HG02970 (cell line): ENCODE results near the gene FGR.
A peak's percentile ranks its signal among the peaks of the same experiment; 100 is the strongest.
"Not testable (repeated sequence)": the region's sequence is repeated elsewhere in the genome, so short reads cannot be mapped to it uniquely, and the experiment has no call there.

Experiments
- ATAC-seq: cut with Tn5 transposase; IDR thresholded peaks from one replicate; pipeline ENCODE4 v1.9.1; 2021; ENCODE audit warnings: mild to moderate bottlenecking, moderate library complexity, moderate number of reproducible peaks; ENCODE audit not compliant: unreplicated experiment, low FRiP score

Gene FGR

DNA sequence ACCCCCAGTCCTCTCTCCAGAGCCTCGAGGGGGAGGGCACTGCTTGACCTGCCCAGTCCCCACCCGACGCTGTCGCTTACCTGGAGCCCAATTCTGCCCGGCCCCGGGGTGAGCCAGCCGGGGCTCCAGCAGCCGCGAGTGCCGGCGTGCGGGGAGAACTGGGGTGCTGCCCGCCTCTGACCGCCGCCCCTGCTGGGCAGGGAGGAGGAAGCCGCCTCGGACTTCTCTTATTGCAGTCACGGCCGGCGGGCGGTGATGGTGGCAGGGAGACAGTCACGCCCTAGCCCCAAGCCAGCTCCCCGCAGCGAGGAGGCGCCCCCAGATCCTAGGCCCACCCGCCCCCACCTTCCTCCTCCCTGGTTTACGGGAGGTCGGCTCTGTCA lies at the start of gene FGR:
FGR (minus strand) TSS at position 201 of the 383 bp plus-strand sequence. CDS start 11,269 bp downstream, outside the sequence.
- no peak for ATAC-seq

DNA sequence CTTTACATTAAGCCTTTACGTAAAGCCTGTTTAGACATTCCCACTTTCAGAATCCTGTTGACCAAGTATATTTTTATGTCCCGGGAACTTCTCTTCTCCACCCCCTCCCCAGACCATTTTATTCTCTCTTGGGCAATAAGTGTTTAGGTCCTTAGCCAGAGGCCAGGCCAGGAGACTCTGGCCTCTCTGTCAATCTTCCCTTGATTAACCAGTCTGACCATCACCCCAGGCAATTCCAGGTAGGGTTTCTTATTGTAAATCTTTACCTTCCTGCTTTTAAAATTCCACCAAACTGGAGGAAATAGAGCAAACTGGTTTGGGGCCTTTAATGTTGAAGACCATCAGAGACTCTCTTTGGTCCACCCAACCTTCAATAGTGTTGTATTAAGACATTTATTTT lies 49.2 kb upstream of the FGR start:
- no peak for ATAC-seq

DNA sequence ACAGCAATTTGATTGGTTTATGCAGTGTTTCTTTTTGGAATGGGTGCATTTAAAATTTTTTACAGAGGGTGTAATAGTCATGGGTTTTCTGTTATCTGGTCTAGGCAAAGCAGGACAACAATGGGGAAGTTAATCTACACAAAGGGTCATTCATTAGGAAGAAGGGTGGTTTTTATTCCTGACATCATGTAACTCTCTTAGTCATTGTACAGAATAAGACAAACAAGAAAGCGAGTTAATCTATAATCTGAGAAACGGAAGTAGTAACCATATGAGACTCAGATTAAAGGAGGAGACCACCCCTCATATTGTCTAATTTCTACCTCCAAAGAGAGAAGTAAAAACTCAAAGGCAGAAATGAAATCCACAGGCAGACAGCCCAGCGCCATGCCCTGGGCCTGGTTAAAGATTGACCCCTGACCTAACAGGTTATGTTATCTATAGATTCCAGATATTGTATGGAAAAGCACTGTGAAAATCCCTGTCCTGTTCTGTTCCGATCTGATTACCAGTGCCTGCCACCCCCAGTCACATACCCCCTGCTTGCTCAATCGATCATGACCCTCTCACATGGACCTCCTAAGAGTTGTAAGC lies 47.5 kb upstream of the FGR start:
- no peak for ATAC-seq

DNA sequence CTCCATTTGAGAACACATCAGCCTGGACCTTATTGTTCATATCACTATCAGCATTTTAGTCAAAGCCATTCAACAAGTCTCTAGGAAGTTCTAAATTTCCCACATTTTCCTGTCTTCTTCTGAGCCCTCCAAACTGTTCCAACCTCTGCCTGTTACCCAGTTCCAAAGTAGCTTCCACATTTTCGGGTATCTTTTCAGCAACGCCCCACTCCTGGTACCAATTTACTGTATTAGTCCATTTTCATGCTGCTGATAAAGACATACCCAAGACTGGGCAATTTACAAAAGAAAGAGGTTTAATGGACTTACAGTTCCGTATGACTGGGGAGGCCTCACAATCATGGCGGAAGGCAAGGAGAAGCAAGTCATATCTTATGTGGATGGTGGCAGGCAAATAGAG lies 46.6 kb upstream of the FGR start:
- not testable (repeated sequence) for ATAC-seq

DNA sequence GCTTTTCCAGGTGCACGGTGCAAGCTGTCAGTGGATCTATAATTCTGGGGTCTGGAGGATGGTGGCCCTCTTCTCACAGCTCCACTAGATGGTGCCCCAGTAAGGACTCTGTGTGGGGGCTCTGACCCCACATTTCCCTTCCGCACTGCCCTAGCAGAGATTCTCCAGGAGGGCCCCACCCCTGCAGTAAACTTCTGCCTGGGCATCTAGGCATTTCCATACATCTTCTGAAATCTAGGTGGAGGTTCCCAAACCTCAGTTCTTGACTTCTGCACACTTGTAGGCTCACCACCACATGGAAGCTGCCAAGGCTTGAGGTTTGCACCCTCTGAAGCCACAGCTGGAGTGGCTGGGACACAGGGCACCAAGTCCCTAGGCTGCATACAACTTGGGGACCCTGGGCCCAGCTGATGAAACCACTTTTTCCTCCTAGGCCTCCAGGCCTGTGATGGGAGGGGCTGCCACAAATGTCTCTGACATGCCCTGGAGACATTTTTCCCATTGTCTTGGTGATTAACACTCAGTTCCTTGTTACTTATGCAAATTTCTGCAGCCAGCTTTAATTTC lies 45.3 kb upstream of the FGR start:
- ATAC-seq = not testable (repeated sequence)

DNA sequence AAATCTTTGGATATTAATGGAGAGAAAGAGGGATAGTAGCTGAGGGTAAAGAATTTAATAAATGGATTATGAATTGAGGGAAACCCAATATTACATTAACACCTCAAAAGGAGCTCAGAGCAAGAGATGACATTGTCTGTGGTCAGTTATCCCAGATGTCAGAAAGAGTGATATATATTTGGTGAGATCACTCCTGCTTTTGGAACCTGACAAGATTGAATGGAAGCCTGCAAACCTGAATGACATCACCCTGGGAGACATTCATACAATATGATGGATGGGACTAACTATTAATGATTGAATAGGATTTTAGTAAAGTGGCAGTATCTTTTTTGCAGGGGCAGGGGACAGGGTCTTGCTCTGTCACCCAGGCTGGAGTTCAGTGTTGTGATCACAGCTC lies 43.8 kb upstream of the FGR start:
- no peak for ATAC-seq

DNA sequence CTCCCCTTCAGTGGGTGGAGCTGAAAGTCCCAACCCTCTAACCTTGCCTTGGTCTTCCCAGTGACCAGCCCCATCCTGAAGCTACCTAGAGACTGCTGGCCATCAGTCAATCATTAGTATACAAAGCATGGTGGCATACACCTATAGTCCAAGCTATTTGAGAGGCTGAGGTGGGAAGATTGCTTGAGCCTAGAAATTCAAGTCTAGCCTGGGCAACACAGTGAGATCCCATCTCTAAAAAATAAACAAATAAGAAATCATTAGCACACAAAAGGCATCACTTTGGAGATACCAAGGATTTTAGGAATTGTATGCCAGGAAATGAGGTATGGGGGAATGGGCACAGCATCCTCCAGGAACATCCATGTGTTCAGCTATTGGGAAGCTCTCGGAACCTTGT lies 41.4 kb upstream of the FGR start:
- no peak for ATAC-seq

DNA sequence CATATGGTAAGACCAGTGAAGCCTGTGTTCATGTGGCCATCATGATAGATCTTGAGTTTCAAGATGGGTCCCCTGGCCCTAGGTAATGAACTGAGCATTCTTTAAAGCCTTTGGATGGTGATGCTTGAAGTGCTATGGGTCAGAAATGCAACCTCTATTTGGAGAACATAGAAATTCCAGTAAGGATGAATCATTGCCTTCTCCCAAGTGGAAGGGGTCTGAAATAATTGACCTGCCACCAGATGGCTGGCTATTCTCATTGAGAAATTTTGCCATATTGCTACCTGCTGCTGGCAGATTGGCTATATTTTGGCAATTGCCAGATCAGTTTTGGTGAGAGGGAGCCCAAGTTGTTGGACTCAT lies 37.7 kb upstream of the FGR start:
- ATAC-seq = no peak

DNA sequence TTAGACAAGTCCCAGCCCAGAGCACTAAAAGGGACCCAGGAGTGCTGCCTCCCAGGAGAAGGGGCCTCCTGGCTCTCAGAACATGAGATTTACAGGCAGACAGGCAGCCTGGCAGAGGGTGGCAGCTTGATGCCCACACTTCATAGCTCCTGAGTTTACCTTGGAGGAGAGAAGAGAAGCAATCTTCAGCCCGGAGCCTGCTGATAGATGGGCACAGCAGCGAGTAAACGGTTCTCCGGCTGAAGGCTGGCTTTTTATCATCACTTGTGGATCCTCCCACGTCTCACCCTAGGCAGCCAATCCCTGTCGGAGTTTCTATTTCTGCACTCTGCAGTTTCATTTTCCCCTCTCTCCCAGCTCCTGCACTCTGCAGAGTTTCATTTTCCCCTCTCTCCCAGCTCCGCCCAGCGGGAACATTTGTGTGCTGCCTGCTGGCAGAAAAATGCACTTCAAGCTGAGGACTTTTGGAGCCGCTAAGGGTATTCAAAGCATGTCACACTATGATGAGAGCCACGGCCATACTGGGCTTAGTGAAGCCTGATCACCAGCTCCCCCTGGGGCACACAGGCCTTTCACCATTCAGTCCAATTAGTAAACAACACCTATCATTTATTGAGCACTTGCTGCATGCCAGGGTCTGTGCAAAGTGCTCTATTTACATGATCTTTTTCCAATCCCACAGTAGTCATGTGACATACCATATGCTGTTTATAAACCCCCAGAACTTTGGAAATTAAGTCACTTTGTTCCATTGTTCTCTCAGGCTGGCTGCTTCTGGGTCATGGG lies 37.2 kb upstream of the FGR start, which contains the start of gene IFI6:
IFI6 (minus strand) TSS at position 229 of the 786 bp plus-strand sequence. CDS start 2,878 bp downstream, outside the sequence.
- peak; percentile 63 for ATAC-seq

DNA sequence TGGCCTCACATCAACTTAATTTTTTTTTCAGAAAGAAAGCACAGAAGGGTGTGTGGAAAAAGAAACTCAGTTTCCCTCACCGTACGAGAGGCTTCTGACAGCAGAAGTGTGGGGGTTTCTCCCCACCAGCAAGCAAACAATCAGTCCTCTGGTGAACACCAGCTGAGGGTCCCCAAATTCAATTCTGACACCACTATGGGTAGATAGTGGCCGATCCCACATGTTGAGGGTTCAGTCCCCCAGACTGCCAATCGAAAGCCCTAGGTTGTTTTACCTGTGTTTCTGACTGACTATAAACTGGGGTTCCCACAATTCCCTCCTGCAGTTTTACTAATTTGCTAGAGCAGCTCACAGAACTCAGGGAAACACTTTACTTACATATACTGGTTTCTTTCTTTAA lies 34.9 kb upstream of the FGR start:
- ATAC-seq = no peak

DNA sequence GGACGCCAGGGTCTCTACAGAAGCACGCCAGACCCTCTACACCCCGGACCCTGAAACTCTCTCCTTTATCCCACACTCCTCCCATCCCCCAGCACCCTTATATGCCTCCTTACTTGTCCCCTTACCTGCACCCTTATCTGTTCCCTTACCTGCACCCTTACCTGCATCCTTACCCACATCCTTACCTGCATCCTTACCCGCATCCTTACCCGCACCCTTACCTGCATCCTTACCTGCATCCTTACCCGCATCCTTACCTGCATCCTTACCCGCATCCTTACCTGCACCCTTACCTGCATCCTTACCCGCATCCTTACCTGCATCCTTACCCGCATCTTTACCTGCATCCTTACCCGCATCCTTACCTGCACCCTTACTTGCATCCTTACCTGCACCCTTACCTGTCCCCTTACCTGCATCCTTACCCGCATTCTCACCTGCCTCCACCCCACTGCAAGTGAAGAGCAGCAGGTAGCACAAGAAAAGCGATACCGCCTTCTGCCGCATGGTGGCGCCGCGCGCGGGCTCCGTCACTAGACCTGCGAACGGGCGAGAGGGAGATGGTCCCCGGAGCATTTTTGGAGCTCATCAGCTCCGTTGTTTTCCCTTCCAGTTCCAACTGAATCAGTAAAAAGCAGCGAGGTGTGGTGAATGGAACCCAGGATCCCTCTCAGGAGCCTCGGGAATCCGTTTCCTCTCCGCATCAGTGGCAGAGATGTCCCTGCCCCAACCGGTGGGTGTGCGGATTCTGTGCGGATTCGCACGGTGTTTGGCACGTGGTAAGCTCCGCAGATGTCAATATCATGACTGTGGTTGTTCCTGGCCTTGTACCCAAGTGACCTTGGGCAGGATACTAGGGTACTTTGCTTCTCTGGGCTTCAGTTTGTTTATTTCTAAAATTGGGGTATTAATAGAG lies 34.1 kb upstream of the FGR start:
- ATAC-seq = no peak

DNA sequence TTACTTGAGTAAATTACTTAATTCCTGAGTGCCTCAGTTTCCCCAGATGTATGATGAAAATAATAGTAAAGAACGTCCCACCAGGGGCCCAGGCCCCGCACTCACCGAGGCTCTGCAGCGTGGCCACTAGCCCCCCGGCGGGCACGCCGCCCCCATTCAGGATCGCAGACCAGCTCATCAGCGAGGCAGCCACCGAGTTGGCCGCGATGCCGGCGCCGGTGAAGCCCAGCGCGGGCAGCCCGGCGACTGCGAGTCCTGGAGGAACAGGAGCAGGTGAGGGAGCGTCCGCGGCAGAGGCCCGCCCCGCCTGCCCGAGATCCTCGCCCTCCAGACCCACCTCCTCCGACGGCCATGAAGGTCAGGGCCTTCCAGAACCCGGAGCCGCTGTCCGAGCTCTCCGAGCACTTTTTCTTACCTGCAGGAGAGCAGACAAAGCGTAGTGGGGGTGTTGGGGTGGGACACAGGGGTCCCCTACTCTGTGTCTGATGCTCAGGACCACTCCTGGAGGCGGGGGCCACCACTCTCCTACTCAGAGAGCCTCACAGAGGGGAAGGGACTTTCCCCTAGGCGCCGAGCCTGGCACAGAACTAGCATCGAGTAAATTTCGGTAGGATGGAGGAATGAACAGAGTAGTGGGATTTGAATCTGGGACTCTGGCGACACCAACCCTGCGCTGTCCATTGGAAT lies 33.3 kb upstream of the FGR start:
- ATAC-seq = no peak

DNA sequence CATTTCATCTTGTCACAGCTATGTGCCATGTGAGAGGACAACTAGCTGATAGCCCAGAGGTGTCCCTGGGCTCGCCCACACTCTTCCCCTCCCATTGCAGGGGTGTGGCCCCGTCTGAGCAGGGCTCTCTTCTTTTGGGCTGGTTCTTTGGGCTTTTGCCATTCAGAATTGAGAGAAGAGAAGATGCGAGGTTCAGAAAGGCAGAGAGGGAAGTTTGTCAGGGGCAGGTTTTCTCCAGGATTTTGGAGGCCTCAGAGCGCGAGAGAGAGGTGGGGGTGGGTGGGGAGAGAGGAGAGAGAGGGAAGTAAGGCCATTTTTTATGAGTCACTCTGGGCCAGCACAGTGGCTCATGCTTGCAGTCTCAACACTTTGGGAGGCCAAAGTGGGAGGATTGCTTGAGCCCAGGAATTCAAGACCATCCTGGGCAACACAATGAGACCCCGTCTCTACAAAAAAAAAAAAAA lies 31.8 kb upstream of the FGR start:
- no peak for ATAC-seq

DNA sequence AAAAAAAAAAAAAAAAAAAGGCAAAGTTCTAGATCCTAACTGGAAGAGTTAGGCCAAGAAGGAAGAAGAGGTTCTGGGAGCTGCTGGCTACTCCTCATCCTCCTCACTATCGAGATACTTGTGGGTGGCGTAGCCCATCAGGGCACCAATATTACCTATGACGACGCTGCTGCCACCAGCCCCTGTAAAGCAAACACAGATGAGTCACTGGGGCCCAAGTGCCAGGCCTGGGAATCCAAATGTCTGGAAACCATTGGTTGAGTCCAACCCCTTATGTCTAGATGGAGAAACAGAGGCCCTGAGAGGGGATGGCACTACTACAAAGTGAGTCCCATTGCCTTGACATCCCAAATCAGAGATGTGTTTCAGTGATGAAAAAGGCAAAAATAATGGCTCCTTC lies 31.3 kb upstream of the FGR start:
- ATAC-seq = no peak

DNA sequence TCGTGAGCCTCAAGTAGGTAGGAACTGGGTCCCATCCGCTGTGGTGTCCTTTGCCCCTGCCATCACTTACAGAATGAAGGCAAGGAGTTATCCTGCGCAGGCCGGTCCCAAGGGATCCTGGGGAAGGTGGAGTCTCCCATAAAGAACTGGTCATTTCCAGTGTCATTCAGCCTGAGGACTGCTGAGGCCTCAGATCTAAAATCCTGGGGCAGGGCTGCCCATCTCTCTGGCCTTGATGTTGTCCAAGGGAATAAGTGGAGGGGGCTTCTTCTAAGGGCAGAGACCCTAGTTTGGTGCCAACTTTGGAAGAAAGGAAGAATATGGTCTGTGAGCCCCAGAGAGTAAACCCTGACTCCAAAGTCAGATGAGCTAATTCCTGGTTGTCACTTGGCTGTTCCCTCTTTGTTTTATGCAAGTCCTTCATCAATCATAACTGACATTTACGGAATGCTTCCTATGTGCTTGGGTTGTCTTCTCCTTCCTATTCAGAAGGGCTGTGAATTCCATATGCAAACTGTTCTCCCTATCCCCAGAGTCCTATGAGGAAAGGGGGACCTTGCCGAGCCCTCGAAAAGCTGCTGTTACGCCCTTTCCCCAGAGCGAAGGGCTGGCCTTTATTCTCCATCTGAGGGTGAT lies 30.1 kb upstream of the FGR start:
- ATAC-seq = no peak

DNA sequence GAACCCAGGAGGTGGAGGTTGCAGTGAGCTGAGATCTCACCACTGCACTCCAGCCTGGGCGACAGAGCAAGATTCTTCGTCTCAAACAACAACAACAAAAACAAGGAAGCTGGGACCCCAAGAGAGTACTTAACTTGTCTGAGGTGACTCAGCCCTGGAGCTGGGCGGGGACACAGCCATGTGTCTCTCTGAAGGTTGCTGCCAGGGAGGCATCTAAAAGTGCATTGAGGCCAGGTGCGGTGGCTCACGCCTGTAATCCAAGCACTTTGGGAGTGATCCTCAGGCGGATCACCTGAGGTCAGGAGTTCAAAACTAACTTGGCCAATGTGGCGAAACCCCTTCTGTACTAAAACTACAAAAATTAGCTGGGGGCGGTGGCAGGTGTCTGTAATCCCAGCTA lies 29.3 kb upstream of the FGR start:
- no peak for ATAC-seq

DNA sequence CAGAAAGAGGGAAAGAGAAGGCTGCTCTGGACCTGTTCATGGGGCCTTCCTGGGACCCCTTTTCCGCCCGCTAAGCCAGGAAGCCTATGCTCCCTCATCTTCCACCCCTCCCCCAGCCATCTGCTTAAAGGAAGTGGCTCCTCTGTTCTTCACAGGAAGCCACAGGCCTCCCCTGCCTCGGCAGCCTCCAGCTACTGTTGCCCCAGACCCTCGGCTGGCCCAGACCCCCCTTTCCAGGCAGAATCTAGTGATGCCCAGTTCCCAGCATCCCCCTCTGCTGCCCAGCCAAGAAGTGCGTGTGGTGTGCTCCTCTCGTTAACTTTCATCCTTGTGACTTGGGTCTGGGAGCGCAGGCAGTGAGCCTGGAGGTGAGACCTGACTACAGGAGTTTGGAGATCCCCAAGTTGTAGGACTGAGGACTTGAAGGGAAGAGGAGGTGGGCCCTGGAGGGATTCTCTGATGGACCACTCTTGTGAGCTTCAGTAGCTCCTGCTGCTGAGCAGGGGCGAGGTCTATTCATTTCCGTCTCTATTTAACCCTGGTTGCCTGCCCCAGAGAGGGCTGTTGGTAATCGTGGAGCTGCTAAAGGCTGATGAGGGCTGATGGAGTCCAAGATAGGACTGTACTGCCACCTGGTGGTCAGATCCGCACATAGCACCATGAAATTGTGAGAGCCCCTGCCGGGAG lies 27.9 kb upstream of the FGR start:
- ATAC-seq = no peak

DNA sequence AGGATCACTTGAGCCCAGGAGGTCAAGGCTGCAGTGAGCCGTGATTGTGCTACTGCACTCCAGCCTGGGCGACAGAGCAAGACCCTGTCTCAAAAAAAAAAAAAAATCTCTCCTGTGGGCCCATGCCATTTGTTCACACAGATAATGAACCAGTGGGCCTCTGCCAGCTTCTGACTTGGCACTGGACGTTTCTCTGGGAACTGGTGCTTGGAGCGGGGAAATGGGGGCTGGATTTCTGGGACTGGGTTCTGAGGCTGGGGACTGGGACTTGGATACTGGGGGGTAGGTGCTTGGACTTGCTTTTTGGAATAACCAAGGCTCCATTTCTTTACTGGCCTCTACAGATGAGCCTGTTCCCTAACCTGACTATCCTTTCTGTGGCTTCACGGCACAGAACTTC lies 27.3 kb upstream of the FGR start:
- ATAC-seq = no peak

DNA sequence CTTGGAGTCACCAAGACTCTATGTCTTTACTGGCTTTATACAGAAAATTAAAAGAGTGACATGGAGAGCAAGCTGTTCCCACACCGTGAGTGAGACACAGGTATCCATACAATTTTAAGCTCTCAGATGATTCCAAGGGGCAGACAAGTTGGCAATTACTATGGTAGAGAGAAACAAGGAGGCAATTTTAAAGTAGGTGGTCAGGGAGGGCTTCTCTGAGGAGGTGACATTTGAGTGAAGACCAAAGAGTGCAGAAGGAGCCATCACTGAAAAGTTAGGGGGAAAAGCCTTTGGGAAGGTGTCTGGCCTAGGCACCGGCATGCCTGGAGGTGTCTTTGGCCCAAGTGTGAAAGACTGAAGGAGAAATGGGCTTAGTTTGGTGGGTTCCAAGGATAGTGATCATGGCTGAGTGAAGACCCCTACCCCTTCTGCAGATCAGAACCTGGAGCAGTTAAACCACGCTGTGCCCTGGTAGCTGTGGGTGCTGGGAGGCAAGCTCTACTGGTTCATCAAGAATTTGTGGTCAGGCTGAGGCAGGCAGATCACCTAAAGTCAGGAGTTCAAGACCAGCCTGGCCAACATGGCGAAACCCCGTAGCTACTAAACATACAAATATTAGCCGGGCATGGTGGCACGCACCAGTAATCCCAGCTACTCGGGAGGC lies 26.6 kb upstream of the FGR start:
- ATAC-seq = no peak
